Mesothelial cell of epicardium (in vitro differentiated cells): Measurements from ENCODE around the gene ULK4. TPM values are rescaled to one million over a fixed set of nuclear protein-coding genes. Genes with fewer than 3 reads are reported as not detected.
A peak's percentile ranks its signal among the peaks of the same experiment; 100 is the strongest.

Experiments
- DNase-seq, 2 experiments: peaks; one replicate each; pipeline ENCODE4 v3.0.0; 2021; ENCODE audit warnings: low spot score in 2 of 2; ENCODE audit not compliant: unreplicated experiment in 2 of 2
- H3K27ac Mint-ChIP-seq: 2 replicates; pipeline ENCODE4 v1.8.0; 2021; ENCODE audit warnings: mixed read lengths
- H3K27me3 Mint-ChIP-seq: 2 replicates; pipeline ENCODE4 v1.8.0; 2021; ENCODE audit warnings: low read depth, mixed read lengths
- H3K36me3 Mint-ChIP-seq: 2 replicates; pipeline ENCODE4 v1.8.0; 2021; ENCODE audit warnings: mixed read lengths
- H3K4me1 Mint-ChIP-seq: 2 replicates; pipeline ENCODE4 v1.8.0; 2021; ENCODE audit warnings: mixed read lengths
- H3K4me3 Mint-ChIP-seq: 2 replicates; pipeline ENCODE4 v1.8.0; 2021; ENCODE audit warnings: mild to moderate bottlenecking, moderate library complexity, mixed read lengths
- H3K9me3 Mint-ChIP-seq: 2 replicates; pipeline ENCODE4 v1.8.0; 2021; ENCODE audit warnings: mixed read lengths
- CTCF ChIP-seq: fragments of 200-600 bp; sonication (generic); IDR thresholded peaks from one replicate; pipeline ENCODE4 v1.5.0; 2021; ENCODE audit warnings: antibody characterized with exemption; ENCODE audit not compliant: unreplicated experiment
- total RNA-seq: library from RNA; stranded (reverse); gene quantifications from 3 replicates; pipeline ENCODE4 v1.2.1, GENCODE V29; 2021

The ULK4 gene
- total RNA-seq, 1 donor from 2014 or later = 10.7 TPM

- no peak for DNase-seq
- peaks cover 8% of the 10 kb centered on the region for H3K36me3 Mint-ChIP-seq
- no peak overlapping the region for H3K4me3 Mint-ChIP-seq
- no peak overlapping the region for H3K27ac Mint-ChIP-seq
- H3K4me1 Mint-ChIP-seq = no peaks in the 10 kb centered on the region
- no peak for TF ChIP-seq CTCF
- no peaks in the 10 kb centered on the region for H3K27me3 Mint-ChIP-seq
- peaks cover 10% of the 10 kb centered on the region for H3K9me3 Mint-ChIP-seq
These were observed 703.6 kb downstream of the ULK4 start for GRCh38 chr3:41258239-41258800.

GRCh38 chr3:41251593-41251992 is 710.3 kb downstream of the ULK4 start:
- Mint-ChIP-seq H3K4me3 (no peak overlapping the region), H3K27me3 (no peaks in the 10 kb centered on the region), H3K27ac (no peak overlapping the region), H3K36me3 (peaks cover 8% of the 10 kb centered on the region), H3K4me1 (peaks cover 22% of the 10 kb centered on the region), H3K9me3 (peaks cover 25% of the 10 kb centered on the region)
- no peak for DNase-seq
- TF ChIP-seq CTCF = no peak

- no peaks in the 10 kb centered on the region for H3K27me3 Mint-ChIP-seq
- no peak overlapping the region for H3K27ac Mint-ChIP-seq
- DNase-seq = no peak
- H3K9me3 Mint-ChIP-seq = peaks cover 25% of the 10 kb centered on the region
- no peak overlapping the region for H3K4me3 Mint-ChIP-seq
- peaks cover 8% of the 10 kb centered on the region for H3K36me3 Mint-ChIP-seq
- peaks cover 24% of the 10 kb centered on the region for H3K4me1 Mint-ChIP-seq
- TF ChIP-seq CTCF = no peak
These were observed 711.1 kb downstream of the ULK4 start for GRCh38 chr3:41250825-41251224.

GRCh38 chr3:41249318-41249717 is 712.6 kb downstream of the ULK4 start:
- no peak overlapping the region for H3K27ac Mint-ChIP-seq
- H3K4me3 Mint-ChIP-seq = no peak overlapping the region
- H3K36me3 Mint-ChIP-seq = peaks cover 14% of the 10 kb centered on the region
- H3K4me1 Mint-ChIP-seq = peaks cover 24% of the 10 kb centered on the region
- TF ChIP-seq CTCF = no peak
- no peak for DNase-seq
- peaks cover 24% of the 10 kb centered on the region for H3K9me3 Mint-ChIP-seq
- no peaks in the 10 kb centered on the region for H3K27me3 Mint-ChIP-seq

GRCh38 chr3:41248525-41248924 is 713.4 kb downstream of the ULK4 start:
- Mint-ChIP-seq H3K4me1 (peaks cover 24% of the 10 kb centered on the region), H3K9me3 (peaks cover 16% of the 10 kb centered on the region), H3K36me3 (peaks cover 6% of the 10 kb centered on the region), H3K27me3 (no peaks in the 10 kb centered on the region), H3K4me3 (no peak overlapping the region), H3K27ac (peak overlapping the region; percentile 37)
- no peak for TF ChIP-seq CTCF
- DNase-seq = no peak
